Measurements from ENCODE around the gene SGSH. TPM values are rescaled to one million over a fixed set of nuclear protein-coding genes. Genes with fewer than 3 reads are reported as not detected.

Gene SGSH
- total RNA-seq, 1 donor from 2014 or later = 26.4 TPM

DNA sequence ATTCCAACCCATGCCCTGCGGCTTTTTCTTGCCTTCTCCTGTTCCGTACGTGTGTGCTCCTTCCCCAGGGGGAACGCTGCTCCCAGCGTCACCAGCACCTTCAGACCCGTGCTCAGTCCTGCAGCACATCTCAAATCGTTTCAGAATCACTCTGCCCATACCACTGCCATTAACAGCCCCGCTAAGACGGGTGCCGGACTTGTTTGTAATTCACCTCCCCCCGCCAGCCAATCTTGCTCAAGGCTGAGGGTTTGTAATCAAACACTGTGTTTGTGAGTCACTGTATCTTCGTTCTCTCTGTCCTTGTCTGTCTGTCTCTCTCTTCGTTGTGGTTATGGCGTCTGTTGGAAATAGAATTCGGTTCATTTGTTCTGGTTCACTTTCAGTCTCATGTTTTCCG lies 33.0 kb downstream of the SGSH start:
- H3K27me3 ChIP-seq (ENCODE audit: control insufficient read depth, insufficient read depth, low read length) = peaks cover 26% of the 10 kb centered on the region
- TF ChIP-seq, protein P1, sequence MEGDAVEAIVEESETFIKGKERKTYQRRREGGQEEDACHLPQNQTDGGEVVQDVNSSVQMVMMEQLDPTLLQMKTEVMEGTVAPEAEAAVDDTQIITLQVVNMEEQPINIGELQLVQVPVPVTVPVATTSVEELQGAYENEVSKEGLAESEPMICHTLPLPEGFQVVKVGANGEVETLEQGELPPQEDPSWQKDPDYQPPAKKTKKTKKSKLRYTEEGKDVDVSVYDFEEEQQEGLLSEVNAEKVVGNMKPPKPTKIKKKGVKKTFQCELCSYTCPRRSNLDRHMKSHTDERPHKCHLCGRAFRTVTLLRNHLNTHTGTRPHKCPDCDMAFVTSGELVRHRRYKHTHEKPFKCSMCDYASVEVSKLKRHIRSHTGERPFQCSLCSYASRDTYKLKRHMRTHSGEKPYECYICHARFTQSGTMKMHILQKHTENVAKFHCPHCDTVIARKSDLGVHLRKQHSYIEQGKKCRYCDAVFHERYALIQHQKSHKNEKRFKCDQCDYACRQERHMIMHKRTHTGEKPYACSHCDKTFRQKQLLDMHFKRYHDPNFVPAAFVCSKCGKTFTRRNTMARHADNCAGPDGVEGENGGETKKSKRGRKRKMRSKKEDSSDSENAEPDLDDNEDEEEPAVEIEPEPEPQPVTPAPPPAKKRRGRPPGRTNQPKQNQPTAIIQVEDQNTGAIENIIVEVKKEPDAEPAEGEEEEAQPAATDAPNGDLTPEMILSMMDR (IDR thresholded peaks at IDR 0.05; ENCODE audit: insufficient read depth, low read length, poor library complexity, severe bottlenecking) = no peak
- DNase-seq (ENCODE audit: low read depth) = no peak
- H3K36me3 ChIP-seq (ENCODE audit: control insufficient read depth, insufficient read depth, low read length) = no peaks in the 10 kb centered on the region
- H3K4me3 ChIP-seq (ENCODE audit: low read depth, low read length) = no peak overlapping the region

DNA sequence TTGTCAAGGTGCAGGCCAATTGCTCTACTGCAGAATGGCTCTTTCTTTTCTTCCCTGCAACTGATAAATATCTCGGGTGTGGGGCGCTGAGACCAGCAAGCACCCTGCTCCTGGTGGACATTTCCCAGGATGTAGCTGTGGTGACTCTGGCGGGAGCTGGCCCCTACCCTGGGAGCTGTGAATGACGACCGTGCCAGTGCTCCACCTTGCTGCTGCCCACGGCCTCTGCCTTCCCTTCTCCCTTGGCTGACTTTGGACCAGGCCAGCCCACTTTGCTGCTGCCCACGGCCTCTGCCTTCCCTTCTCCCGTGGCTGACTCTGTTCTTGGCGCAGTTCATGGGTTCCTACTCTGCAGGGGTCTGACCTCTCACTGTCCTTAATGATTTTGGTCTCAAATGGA lies 34.2 kb downstream of the SGSH start:
- Histone ChIP-seq H3K36me3 (ENCODE audit: control insufficient read depth, insufficient read depth, low read length) (no peaks in the 10 kb centered on the region), H3K27me3 (ENCODE audit: control insufficient read depth, insufficient read depth, low read length) (peaks cover 17% of the 10 kb centered on the region), H3K4me3 (ENCODE audit: low read depth, low read length) (no peak overlapping the region)
- DNase-seq (ENCODE audit: low read depth) = no peak
- TF ChIP-seq, protein P1 (IDR thresholded peaks at IDR 0.05; ENCODE audit: insufficient read depth, low read length, poor library complexity, severe bottlenecking) = no peak

DNA sequence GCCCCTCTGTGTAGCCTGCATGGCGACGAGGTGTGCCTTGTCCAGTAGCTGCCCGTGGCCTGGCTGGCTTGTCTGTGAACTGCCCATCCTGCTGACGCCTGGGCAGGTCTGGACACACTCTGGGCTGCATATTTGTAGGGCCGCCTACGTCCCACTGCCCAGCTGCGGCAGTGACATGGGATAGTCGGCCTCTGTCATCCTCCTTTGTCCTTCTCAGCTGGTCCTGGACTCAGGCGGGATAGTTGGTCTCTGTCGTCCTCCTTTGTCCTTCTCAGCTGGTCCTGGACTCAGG lies 35.8 kb downstream of the SGSH start:
- H3K36me3 ChIP-seq (ENCODE audit: control insufficient read depth, insufficient read depth, low read length) = no peaks in the 10 kb centered on the region
- no peak overlapping the region for H3K4me3 ChIP-seq (ENCODE audit: low read depth, low read length)
- no peak for DNase-seq (ENCODE audit: low read depth)
- peaks cover 16% of the 10 kb centered on the region for H3K27me3 ChIP-seq (ENCODE audit: control insufficient read depth, insufficient read depth, low read length)
- TF ChIP-seq, protein P1 (IDR thresholded peaks at IDR 0.05; ENCODE audit: insufficient read depth, low read length, poor library complexity, severe bottlenecking) = no peak

DNA sequence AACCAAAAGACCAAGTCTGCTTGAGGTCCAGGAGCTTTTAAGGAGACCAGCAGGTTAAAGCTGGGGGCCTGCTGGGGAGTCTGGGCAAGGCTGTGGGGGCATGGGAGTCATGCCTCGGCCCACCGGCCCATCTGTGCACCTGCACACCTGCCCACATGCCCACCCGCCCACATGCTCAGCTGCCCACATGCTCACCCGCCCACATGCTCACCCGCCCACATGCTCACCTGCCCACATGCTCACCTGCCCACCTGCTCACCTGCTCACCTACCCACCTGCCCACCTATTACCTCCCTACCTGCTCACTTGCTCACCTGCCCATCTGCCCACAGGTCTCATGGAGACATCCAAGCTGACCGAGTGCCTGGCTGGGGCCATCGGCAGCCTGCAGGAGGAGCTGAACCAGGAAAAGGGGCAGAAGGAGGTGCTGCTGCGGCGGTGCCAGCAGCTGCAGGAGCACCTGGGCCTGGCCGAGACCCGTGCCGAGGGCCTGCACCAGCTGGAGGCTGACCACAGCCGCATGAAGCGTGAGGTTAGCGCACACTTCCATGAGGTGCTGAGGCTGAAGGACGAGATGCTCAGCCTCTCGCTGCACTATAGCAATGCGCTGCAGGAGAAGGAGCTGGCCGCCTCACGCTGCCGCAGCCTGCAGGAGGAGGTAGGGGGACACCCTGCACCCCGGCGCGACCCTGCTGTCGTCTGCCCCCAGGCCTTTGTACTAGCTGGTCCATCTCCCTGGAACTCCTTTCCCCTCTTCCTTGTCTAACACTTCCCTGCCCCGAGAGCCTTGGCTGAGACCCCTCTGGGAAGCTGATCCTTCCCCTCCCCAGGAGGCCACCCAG lies 36.3 kb downstream of the SGSH start:
- H3K4me3 ChIP-seq (ENCODE audit: low read depth, low read length) = no peak overlapping the region
- H3K27me3 ChIP-seq (ENCODE audit: control insufficient read depth, insufficient read depth, low read length) = peaks cover 13% of the 10 kb centered on the region
- TF ChIP-seq, protein P1 (IDR thresholded peaks at IDR 0.05; ENCODE audit: insufficient read depth, low read length, poor library complexity, severe bottlenecking) = no peak
- H3K36me3 ChIP-seq (ENCODE audit: control insufficient read depth, insufficient read depth, low read length) = no peaks in the 10 kb centered on the region
- DNase-seq (ENCODE audit: low read depth) = no peak

DNA sequence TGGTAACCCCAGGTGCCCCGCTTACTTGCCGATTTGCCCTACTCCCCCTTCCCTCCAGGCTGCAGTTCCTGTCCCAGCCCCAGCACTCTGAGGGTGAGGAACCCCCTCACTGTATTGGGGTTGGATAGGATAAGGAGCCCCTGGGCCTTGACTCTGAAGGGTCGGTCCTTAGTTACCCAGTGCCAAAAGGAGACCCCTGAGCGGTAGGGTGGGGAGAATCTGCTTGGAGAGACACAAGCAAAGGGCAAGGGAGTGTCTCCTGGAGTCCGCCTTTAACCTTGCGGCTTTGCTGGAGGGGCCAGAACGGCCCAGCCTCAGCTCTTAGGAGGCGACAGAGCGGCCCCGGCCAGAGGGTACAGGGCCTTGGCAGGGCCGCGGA lies 37.3 kb downstream of the SGSH start:
- TF ChIP-seq, protein P1 (IDR thresholded peaks at IDR 0.05; ENCODE audit: insufficient read depth, low read length, poor library complexity, severe bottlenecking) = no peak
- Histone ChIP-seq H3K4me3 (ENCODE audit: low read depth, low read length) (no peak overlapping the region), H3K36me3 (ENCODE audit: control insufficient read depth, insufficient read depth, low read length) (no peaks in the 10 kb centered on the region), H3K27me3 (ENCODE audit: control insufficient read depth, insufficient read depth, low read length) (peaks cover 13% of the 10 kb centered on the region)
- DNase-seq (ENCODE audit: low read depth) = no peak

Data from kidney epithelial cell (primary cell).